Measurements from ENCODE around the gene SPTLC3.

DNA sequence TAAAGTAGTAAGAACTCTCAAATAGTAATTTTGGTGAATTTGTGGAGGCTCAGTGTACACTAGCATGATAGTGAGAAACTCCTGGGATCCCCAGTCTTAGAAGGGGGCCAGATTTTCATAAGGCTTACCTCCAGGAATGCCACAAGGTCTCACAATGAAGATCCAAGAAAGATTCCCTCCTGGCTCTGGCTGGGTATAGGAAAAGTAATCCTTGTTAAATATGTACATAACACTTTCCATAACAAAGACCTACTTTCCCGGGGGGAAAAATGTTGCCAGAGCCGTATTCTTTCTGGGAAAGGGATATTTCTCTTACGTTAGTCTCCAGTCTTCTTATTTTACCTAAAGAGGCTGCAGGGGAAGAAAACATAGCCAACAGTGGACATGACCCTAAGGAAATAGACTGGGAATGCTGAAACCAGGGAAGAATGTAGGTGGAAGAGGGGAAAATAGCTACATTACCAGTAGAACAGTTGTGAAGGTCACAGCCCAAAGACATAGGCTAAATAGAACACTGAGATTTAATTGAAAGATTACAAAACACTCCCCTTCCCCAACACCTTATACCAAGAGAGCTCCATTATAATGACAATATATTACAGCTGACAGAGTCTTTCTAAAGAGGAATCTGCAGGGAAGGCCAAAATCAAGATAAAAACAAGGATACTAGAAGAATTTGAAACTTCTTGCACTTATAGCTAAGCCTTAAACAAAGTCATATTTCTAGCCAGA, 177.4 kb downstream of the SPTLC3 start:
- TF ChIP-seq, protein P1, sequence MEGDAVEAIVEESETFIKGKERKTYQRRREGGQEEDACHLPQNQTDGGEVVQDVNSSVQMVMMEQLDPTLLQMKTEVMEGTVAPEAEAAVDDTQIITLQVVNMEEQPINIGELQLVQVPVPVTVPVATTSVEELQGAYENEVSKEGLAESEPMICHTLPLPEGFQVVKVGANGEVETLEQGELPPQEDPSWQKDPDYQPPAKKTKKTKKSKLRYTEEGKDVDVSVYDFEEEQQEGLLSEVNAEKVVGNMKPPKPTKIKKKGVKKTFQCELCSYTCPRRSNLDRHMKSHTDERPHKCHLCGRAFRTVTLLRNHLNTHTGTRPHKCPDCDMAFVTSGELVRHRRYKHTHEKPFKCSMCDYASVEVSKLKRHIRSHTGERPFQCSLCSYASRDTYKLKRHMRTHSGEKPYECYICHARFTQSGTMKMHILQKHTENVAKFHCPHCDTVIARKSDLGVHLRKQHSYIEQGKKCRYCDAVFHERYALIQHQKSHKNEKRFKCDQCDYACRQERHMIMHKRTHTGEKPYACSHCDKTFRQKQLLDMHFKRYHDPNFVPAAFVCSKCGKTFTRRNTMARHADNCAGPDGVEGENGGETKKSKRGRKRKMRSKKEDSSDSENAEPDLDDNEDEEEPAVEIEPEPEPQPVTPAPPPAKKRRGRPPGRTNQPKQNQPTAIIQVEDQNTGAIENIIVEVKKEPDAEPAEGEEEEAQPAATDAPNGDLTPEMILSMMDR (IDR thresholded peaks at IDR 0.05; ENCODE audit: low read depth, low read length): no peak
- no peak for TF ChIP-seq EZH2phosphoT487 (IDR thresholded peaks at IDR 0.05; ENCODE audit: low read depth)

All from OCI-LY3 (cell line).